ENCODE data around the gene CDYL. TPM values are rescaled to one million over a fixed set of nuclear protein-coding genes. Genes with fewer than 3 reads are reported as not detected.

The CDYL gene
- total RNA-seq, 2 experiments from 2014 or later: 31.1 to 31.2 TPM

GRCh38 chr6:4974962-4975361 lies 198.8 kb downstream of the CDYL start:
- ATAC-seq: no peak
- no peaks in the 10 kb centered on the region for H3K4me1 Mint-ChIP-seq (ENCODE audit: low read depth)
- H3K9me3 Mint-ChIP-seq: peaks cover 25% of the 10 kb centered on the region
- H3K27ac Mint-ChIP-seq: no peak overlapping the region
- no peak for TF ChIP-seq CTCF (IDR thresholded peaks at IDR 0.05)
- no peak for DNase-seq
- no peak overlapping the region for H3K4me3 Mint-ChIP-seq
- ChIA-PET POLR2A (no interaction called here), CTCF (no interaction called here)
- H3K36me3 Mint-ChIP-seq (ENCODE audit: low read depth): peaks cover 3% of the 10 kb centered on the region
- intact Hi-C loops (cut with micrococcal nuclease): no loop called here
- peaks cover 6% of the 10 kb centered on the region for H3K27me3 Mint-ChIP-seq

GRCh38 chr6:4975506-4975905 lies 199.3 kb downstream of the CDYL start:
- Mint-ChIP-seq H3K4me1 (ENCODE audit: low read depth) (no peaks in the 10 kb centered on the region), H3K27me3 (peaks cover 6% of the 10 kb centered on the region), H3K4me3 (no peak overlapping the region), H3K36me3 (ENCODE audit: low read depth) (peaks cover 3% of the 10 kb centered on the region), H3K9me3 (peaks cover 25% of the 10 kb centered on the region), H3K27ac (no peak overlapping the region)
- ChIA-PET CTCF (no interaction called here), POLR2A (no interaction called here)
- ATAC-seq: no peak
- intact Hi-C loops (cut with micrococcal nuclease): no loop called here
- DNase-seq: no peak
- TF ChIP-seq CTCF (IDR thresholded peaks at IDR 0.05): no peak

GRCh38 chr6:4977468-4977867 lies 201.3 kb downstream of the CDYL start:
- CTCF ChIA-PET: no interaction called here
- POLR2A ChIA-PET: no interaction called here
- DNase-seq: no peak

GRCh38 chr6:4979426-4979825 lies 203.2 kb downstream of the CDYL start:
- intact Hi-C loops (cut with micrococcal nuclease): no loop called here
- Mint-ChIP-seq H3K4me1 (ENCODE audit: low read depth) (no peaks in the 10 kb centered on the region), H3K36me3 (ENCODE audit: low read depth) (peaks cover 3% of the 10 kb centered on the region), H3K4me3 (no peak overlapping the region), H3K27ac (no peak overlapping the region), H3K27me3 (peaks cover 3% of the 10 kb centered on the region), H3K9me3 (peaks cover 25% of the 10 kb centered on the region)
- ATAC-seq: no peak
- ChIA-PET POLR2A (no interaction called here), CTCF (no interaction called here)
- no peak for DNase-seq
- TF ChIP-seq CTCF (IDR thresholded peaks at IDR 0.05): no peak

More at GRCh38 chr6:4977468-4977867, 201.3 kb downstream of the CDYL start:
- ATAC-seq: no peak
- H3K36me3 Mint-ChIP-seq (ENCODE audit: low read depth): peaks cover 3% of the 10 kb centered on the region
- H3K4me1 Mint-ChIP-seq (ENCODE audit: low read depth): no peaks in the 10 kb centered on the region
- peaks cover 25% of the 10 kb centered on the region for H3K9me3 Mint-ChIP-seq
- intact Hi-C loops (cut with micrococcal nuclease): no loop called here
- no peak overlapping the region for H3K4me3 Mint-ChIP-seq
- peaks cover 4% of the 10 kb centered on the region for H3K27me3 Mint-ChIP-seq
- no peak for TF ChIP-seq CTCF (IDR thresholded peaks at IDR 0.05)
- no peak overlapping the region for H3K27ac Mint-ChIP-seq

GRCh38 chr6:4981761-4982160 lies 205.6 kb downstream of the CDYL start:
- H3K9me3 Mint-ChIP-seq: peaks cover 16% of the 10 kb centered on the region
- H3K4me3 Mint-ChIP-seq: no peak overlapping the region
- no peak for ATAC-seq
- H3K27me3 Mint-ChIP-seq: peaks cover 4% of the 10 kb centered on the region
- H3K27ac Mint-ChIP-seq: no peak overlapping the region
- H3K36me3 Mint-ChIP-seq (ENCODE audit: low read depth): peaks cover 3% of the 10 kb centered on the region
- intact Hi-C loops (cut with micrococcal nuclease): no loop called here
- CTCF ChIA-PET: no interaction called here
- no peak for DNase-seq
- TF ChIP-seq CTCF (IDR thresholded peaks at IDR 0.05): no peak
- no peaks in the 10 kb centered on the region for H3K4me1 Mint-ChIP-seq (ENCODE audit: low read depth)
- POLR2A ChIA-PET: no interaction called here

Measured in activated CD8-positive, alpha-beta T cell treated with anti-CD3 and anti-CD28 coated beads for 36 hours (primary cell).